ENCODE data around the gene GCGR. TPM values are rescaled to one million over a fixed set of nuclear protein-coding genes. Genes with fewer than 3 reads are reported as not detected.

The GCGR gene
- total and polyA plus RNA-seq, 2 of the 13 experiments (the other 11 are each of a cell fraction or from before 2014, with no cell fraction given) = 0.04 to 0.13 TPM

DNA sequence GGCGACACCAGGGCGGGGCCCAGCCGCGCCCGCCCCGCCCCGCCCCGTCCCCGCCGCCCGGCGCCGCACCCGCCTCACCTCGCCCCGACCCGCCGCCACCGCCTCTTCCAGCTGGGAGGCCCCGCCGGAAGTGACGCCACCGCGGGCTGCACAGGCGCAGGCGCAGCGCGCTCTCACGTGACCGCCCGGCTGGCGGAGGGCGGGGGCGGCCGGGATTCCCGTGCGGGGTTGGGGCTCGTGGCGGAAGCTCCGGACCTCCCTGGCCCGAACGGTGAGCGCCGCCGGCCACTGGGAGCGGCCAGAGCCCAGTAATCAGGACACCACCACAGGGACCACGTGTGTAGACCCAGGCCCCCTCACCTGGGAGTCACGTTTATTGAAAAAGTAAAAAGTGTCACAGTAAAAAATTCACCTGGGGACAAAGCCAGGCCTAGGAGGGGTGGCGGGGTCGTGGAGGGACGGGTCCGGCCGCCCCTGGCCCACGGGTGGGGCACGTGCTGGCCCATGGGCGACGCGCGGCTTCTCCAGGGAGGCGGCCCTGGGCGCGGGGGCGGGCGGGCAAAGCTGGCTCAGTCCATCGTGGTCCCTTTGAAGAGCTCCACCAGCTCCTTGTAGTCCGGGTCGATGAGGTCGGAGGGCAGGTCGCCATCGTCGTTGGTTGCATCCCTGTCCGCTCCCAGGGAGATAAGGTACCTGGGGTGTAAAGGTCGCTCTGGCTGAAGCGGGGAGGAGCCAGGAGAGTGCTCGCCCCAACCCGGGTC, 29.4 kb downstream of the GCGR start, which contains the start of gene MCRIP1 (continued):
- TF ChIP-seq ZNF562 (CRISPR knock-in tag; IDR thresholded peaks at IDR 0.05; ENCODE audit: borderline replicate concordance) (no peak), SALL1 (CRISPR knock-in tag; IDR thresholded peaks at IDR 0.05) (peak; percentile 90), ZSCAN25 (CRISPR knock-in tag; IDR thresholded peaks at IDR 0.05) (peak; percentile 82; the same call in 1 of the 2 replicates), GATAD2A (CRISPR knock-in tag; IDR thresholded peaks at IDR 0.05) (peak; percentile 75), PHF5A (CRISPR knock-in tag; IDR thresholded peaks at IDR 0.05; ENCODE audit: low read depth, unreplicated experiment) (no peak), ZBTB38 (CRISPR knock-in tag; IDR thresholded peaks at IDR 0.05) (0 out of 2 replicates have a peak, but pooled peaks have one; percentile 29), KDM5A (IDR thresholded peaks at IDR 0.05; ENCODE audit: borderline replicate concordance, low read length) (no peak; the same call in 1 of the 2 replicates), NR2F6 (IDR thresholded peaks at IDR 0.05) (peak; percentile 91), NR2F6 (CRISPR knock-in tag; IDR thresholded peaks at IDR 0.05) (peak; percentile 92), ZZZ3 (CRISPR knock-in tag; IDR thresholded peaks at IDR 0.05; ENCODE audit: borderline replicate concordance) (peak; percentile 28; the same call in 1 of the 2 replicates), MIER3 (CRISPR knock-in tag; IDR thresholded peaks at IDR 0.05; ENCODE audit: borderline replicate concordance) (peak; percentile 13), ZNF253 (CRISPR knock-in tag; IDR thresholded peaks at IDR 0.05; ENCODE audit: borderline replicate concordance) (peak; percentile 97; the same call in 1 of the 2 replicates), GATA4 (IDR thresholded peaks at IDR 0.05; ENCODE audit: borderline replicate concordance, low read depth) (peak; percentile 49; the same call in 1 of the 2 replicates), NAIF1 (CRISPR knock-in tag; IDR thresholded peaks at IDR 0.05; ENCODE audit: borderline replicate concordance) (no peak), ZNF781 (CRISPR knock-in tag; IDR thresholded peaks at IDR 0.05; ENCODE audit: borderline replicate concordance, not compliant biosample characterization) (no peak), ZNF776 (CRISPR knock-in tag; IDR thresholded peaks at IDR 0.05) (no peak; the same call in 1 of the 2 replicates), PHF8 (CRISPR knock-in tag; IDR thresholded peaks at IDR 0.05) (peak; percentile 88)
- TF ChIP-seq, protein P1, sequence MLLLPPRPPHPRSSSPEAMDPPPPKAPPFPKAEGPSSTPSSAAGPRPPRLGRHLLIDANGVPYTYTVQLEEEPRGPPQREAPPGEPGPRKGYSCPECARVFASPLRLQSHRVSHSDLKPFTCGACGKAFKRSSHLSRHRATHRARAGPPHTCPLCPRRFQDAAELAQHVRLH (CRISPR knock-in tag; IDR thresholded peaks at IDR 0.05; ENCODE audit: borderline replicate concordance, low read depth) = peak; percentile 72; the same call in 1 of the 2 replicates
- TF ChIP-seq, protein P2, sequence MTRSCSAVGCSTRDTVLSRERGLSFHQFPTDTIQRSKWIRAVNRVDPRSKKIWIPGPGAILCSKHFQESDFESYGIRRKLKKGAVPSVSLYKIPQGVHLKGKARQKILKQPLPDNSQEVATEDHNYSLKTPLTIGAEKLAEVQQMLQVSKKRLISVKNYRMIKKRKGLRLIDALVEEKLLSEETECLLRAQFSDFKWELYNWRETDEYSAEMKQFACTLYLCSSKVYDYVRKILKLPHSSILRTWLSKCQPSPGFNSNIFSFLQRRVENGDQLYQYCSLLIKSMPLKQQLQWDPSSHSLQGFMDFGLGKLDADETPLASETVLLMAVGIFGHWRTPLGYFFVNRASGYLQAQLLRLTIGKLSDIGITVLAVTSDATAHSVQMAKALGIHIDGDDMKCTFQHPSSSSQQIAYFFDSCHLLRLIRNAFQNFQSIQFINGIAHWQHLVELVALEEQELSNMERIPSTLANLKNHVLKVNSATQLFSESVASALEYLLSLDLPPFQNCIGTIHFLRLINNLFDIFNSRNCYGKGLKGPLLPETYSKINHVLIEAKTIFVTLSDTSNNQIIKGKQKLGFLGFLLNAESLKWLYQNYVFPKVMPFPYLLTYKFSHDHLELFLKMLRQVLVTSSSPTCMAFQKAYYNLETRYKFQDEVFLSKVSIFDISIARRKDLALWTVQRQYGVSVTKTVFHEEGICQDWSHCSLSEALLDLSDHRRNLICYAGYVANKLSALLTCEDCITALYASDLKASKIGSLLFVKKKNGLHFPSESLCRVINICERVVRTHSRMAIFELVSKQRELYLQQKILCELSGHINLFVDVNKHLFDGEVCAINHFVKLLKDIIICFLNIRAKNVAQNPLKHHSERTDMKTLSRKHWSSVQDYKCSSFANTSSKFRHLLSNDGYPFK (CRISPR knock-in tag; IDR thresholded peaks at IDR 0.05; ENCODE audit: borderline replicate concordance) = 0 out of 2 replicates have a peak, but pooled peaks have one; percentile 65
- TF ChIP-seq, protein P3, sequence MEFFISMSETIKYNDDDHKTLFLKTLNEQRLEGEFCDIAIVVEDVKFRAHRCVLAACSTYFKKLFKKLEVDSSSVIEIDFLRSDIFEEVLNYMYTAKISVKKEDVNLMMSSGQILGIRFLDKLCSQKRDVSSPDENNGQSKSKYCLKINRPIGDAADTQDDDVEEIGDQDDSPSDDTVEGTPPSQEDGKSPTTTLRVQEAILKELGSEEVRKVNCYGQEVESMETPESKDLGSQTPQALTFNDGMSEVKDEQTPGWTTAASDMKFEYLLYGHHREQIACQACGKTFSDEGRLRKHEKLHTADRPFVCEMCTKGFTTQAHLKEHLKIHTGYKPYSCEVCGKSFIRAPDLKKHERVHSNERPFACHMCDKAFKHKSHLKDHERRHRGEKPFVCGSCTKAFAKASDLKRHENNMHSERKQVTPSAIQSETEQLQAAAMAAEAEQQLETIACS (CRISPR knock-in tag; IDR thresholded peaks at IDR 0.05) = peak; percentile 71
- TF ChIP-seq, protein P4, sequence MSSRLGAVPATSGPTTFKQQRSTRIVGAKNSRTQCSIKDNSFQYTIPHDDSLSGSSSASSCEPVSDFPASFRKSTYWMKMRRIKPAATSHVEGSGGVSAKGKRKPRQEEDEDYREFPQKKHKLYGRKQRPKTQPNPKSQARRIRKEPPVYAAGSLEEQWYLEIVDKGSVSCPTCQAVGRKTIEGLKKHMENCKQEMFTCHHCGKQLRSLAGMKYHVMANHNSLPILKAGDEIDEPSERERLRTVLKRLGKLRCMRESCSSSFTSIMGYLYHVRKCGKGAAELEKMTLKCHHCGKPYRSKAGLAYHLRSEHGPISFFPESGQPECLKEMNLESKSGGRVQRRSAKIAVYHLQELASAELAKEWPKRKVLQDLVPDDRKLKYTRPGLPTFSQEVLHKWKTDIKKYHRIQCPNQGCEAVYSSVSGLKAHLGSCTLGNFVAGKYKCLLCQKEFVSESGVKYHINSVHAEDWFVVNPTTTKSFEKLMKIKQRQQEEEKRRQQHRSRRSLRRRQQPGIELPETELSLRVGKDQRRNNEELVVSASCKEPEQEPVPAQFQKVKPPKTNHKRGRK (CRISPR knock-in tag; IDR thresholded peaks at IDR 0.05) = no peak

All from HepG2 (cell line).